Neutrophil (primary cell): Measurements from ENCODE around the gene MUSTN1.

Experiments used
- H3K27ac ChIP-seq: fragments of 200-600 bp; sonication (generic); 2 replicates; pipeline ENCODE4 v1.5.1; 2016; ENCODE audit warnings: mild to moderate bottlenecking, moderate library complexity
- H3K27me3 ChIP-seq: fragments of 200-600 bp; sonication (generic); 2 replicates; pipeline ENCODE4 v1.6.0; 2016; ENCODE audit warnings: mild to moderate bottlenecking
- H3K36me3 ChIP-seq: fragments of 200-600 bp; sonication (generic); 2 replicates; pipeline ENCODE4 v1.5.1; 2017
- H3K4me1 ChIP-seq, 2 experiments: fragments of 200-600 bp in 1 of 2; sonication (generic) in 1 of 2; 1 replicate in 1 of 2; 2 replicates in 1 of 2; pipeline versions ENCODE4 v1.5.1 to v1.6.1; 2013 to 2016; ENCODE audit warnings: low read depth in 1 of 2, low read length in 1 of 2, mild to moderate bottlenecking in 1 of 2, moderate library complexity in 1 of 2; ENCODE audit not compliant: control insufficient read depth in 1 of 2, insufficient read depth in 1 of 2
- H3K4me3 ChIP-seq, 2 experiments: fragments of 200-600 bp in 1 of 2; sonication (generic) in 1 of 2; 1 replicate in 1 of 2; 2 replicates in 1 of 2; pipeline ENCODE4 v1.5.1; 2013 to 2016; ENCODE audit warnings: low read depth in 1 of 2, low read length in 1 of 2, mild to moderate bottlenecking in 1 of 2, moderate library complexity in 1 of 2
- H3K9me3 ChIP-seq: fragments of 200-600 bp; sonication (generic); 2 replicates; pipeline ENCODE4 v1.5.1; 2016
- TF ChIP-seq, protein P1 (sequence below): fragments of 200-600 bp; sonication (generic); IDR thresholded peaks from 2 replicates; pipeline ENCODE4 v1.5.1; 2016; ENCODE audit warnings: antibody characterized with exemption

Gene MUSTN1

GRCh38 chr3:52854013-52854412, 19.2 kb upstream of the MUSTN1 start:
- no peaks in the 10 kb centered on the region for H3K27me3 ChIP-seq
- H3K9me3 ChIP-seq = no peaks in the 10 kb centered on the region
- no peaks in the 10 kb centered on the region for H3K4me1 ChIP-seq
- peaks cover 64% of the 10 kb centered on the region for H3K36me3 ChIP-seq
- no peak overlapping the region for H3K27ac ChIP-seq
- TF ChIP-seq, protein P1, sequence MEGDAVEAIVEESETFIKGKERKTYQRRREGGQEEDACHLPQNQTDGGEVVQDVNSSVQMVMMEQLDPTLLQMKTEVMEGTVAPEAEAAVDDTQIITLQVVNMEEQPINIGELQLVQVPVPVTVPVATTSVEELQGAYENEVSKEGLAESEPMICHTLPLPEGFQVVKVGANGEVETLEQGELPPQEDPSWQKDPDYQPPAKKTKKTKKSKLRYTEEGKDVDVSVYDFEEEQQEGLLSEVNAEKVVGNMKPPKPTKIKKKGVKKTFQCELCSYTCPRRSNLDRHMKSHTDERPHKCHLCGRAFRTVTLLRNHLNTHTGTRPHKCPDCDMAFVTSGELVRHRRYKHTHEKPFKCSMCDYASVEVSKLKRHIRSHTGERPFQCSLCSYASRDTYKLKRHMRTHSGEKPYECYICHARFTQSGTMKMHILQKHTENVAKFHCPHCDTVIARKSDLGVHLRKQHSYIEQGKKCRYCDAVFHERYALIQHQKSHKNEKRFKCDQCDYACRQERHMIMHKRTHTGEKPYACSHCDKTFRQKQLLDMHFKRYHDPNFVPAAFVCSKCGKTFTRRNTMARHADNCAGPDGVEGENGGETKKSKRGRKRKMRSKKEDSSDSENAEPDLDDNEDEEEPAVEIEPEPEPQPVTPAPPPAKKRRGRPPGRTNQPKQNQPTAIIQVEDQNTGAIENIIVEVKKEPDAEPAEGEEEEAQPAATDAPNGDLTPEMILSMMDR = no peak
- H3K4me3 ChIP-seq = no peak overlapping the region

DNA sequence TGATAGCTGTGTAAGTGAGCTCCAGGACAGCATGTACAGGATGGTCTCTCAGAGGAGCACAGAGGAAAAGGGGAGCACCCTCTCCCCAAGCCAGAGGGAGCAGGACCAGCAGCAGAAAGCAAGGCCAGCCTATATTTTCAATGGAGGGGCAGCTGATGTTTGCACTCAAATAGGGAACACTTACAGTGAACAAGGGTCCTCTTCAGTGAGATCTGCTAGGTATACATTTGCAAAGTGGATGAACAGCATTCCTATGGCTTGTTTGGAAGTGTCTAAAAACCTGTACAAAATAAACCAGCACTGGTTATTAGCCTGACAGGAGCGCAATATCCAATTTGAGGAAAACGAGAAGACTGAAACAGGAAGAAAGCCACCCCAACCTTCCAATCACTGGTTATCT, 17.6 kb upstream of the MUSTN1 start:
- H3K4me3 ChIP-seq = no peak overlapping the region
- no peak overlapping the region for H3K27ac ChIP-seq
- TF ChIP-seq, protein P1 = no peak
- no peaks in the 10 kb centered on the region for H3K4me1 ChIP-seq
- no peaks in the 10 kb centered on the region for H3K9me3 ChIP-seq
- H3K36me3 ChIP-seq = peaks cover 80% of the 10 kb centered on the region
- no peaks in the 10 kb centered on the region for H3K27me3 ChIP-seq

DNA sequence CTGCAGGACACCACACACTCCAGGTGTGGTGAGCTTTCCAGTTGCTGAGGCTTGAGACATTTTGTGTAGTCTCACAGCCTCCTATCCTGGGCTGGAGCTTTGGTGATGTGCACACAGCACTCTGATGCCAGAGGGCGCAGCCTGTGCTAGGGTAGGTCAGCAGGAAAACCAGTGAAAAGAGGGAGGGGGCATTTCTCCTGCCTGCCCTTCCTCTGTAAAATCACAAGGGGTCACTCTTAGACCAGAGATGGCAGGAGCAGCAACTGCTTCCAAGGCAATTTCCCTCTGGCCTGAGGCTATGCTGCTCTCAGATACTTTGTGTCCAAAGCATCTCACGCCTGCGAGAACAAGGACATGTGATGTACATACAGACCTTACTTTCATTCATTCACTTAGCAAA, 16.5 kb upstream of the MUSTN1 start:
- no peaks in the 10 kb centered on the region for H3K27me3 ChIP-seq
- peaks cover 7% of the 10 kb centered on the region in 2 experiments for H3K4me1 ChIP-seq
- no peak overlapping the region for H3K4me3 ChIP-seq
- no peak overlapping the region for H3K27ac ChIP-seq
- H3K36me3 ChIP-seq = peaks cover 84% of the 10 kb centered on the region
- TF ChIP-seq, protein P1 = peak; percentile 26
- no peaks in the 10 kb centered on the region for H3K9me3 ChIP-seq

DNA sequence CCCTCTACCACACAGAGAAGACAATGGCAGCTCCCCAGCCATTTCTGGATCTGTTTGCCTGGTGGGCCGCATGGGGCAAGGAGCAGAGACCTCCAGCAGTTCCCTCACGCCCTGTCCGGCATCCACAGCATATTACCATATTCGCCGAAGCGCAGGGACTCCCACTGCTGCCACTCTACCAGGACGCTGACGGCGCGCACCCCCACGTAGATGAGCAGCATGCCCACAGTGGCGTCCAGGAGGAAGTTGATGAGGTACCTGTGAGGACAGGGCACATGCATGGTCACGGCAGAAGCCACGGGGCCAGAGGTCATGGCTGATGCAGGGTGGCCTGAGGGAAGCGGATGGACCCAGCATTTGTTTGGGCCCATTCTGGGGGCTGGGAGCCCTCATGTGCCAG, 14.8 kb upstream of the MUSTN1 start:
- no peaks in the 10 kb centered on the region for H3K9me3 ChIP-seq
- peaks cover 24% of the 10 kb centered on the region in 2 experiments for H3K4me1 ChIP-seq
- no peak overlapping the region for H3K4me3 ChIP-seq
- no peaks in the 10 kb centered on the region for H3K27me3 ChIP-seq
- H3K36me3 ChIP-seq = peaks cover 70% of the 10 kb centered on the region
- no peak overlapping the region for H3K27ac ChIP-seq
- TF ChIP-seq, protein P1 = no peak

DNA sequence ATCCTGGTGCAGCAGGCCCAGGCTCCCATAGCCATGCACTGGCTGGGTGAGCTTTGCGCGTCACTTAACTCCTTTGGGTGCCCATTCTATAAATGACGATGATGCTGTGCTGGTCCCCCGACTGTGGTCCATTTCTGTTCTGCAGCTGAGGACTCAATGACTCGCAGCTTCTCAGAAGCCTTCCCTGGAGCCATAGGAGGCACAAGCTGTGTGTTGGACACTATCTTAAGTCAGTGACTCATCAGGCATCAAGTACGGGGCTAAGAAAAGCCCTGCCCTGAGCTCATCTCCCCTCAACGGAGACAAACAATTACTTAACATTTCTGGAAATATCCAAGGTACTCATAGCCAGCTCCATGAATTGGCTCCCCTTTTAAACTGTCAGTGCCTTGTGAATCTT, 13.8 kb upstream of the MUSTN1 start:
- no peaks in the 10 kb centered on the region for H3K27me3 ChIP-seq
- peaks cover 60% of the 10 kb centered on the region for H3K36me3 ChIP-seq
- no peak overlapping the region for H3K4me3 ChIP-seq
- H3K27ac ChIP-seq = no peak overlapping the region
- TF ChIP-seq, protein P1 = no peak
- no peaks in the 10 kb centered on the region for H3K9me3 ChIP-seq
- peaks cover 34% of the 10 kb centered on the region in 2 experiments for H3K4me1 ChIP-seq

GRCh38 chr3:52847726-52848125, 12.9 kb upstream of the MUSTN1 start:
- TF ChIP-seq, protein P1 = no peak
- Histone ChIP-seq H3K36me3 (peaks cover 51% of the 10 kb centered on the region), H3K4me1 (peaks cover 43% of the 10 kb centered on the region in 2 experiments), H3K9me3 (no peaks in the 10 kb centered on the region), H3K4me3 (no peak overlapping the region), H3K27ac (no peak overlapping the region), H3K27me3 (no peaks in the 10 kb centered on the region)
